GM18909 (cell line): ENCODE data around the gene GRIPAP1.

Source experiments
- ATAC-seq: cut with Tn5 transposase; IDR thresholded peaks from one replicate; pipeline ENCODE4 v1.9.1; 2021; ENCODE audit warnings: mild to moderate bottlenecking; ENCODE audit not compliant: unreplicated experiment, poor library complexity

GRIPAP1 gene, protein sequence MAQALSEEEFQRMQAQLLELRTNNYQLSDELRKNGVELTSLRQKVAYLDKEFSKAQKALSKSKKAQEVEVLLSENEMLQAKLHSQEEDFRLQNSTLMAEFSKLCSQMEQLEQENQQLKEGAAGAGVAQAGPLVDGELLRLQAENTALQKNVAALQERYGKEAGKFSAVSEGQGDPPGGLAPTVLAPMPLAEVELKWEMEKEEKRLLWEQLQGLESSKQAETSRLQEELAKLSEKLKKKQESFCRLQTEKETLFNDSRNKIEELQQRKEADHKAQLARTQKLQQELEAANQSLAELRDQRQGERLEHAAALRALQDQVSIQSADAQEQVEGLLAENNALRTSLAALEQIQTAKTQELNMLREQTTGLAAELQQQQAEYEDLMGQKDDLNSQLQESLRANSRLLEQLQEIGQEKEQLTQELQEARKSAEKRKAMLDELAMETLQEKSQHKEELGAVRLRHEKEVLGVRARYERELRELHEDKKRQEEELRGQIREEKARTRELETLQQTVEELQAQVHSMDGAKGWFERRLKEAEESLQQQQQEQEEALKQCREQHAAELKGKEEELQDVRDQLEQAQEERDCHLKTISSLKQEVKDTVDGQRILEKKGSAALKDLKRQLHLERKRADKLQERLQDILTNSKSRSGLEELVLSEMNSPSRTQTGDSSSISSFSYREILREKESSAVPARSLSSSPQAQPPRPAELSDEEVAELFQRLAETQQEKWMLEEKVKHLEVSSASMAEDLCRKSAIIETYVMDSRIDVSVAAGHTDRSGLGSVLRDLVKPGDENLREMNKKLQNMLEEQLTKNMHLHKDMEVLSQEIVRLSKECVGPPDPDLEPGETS

DNA sequence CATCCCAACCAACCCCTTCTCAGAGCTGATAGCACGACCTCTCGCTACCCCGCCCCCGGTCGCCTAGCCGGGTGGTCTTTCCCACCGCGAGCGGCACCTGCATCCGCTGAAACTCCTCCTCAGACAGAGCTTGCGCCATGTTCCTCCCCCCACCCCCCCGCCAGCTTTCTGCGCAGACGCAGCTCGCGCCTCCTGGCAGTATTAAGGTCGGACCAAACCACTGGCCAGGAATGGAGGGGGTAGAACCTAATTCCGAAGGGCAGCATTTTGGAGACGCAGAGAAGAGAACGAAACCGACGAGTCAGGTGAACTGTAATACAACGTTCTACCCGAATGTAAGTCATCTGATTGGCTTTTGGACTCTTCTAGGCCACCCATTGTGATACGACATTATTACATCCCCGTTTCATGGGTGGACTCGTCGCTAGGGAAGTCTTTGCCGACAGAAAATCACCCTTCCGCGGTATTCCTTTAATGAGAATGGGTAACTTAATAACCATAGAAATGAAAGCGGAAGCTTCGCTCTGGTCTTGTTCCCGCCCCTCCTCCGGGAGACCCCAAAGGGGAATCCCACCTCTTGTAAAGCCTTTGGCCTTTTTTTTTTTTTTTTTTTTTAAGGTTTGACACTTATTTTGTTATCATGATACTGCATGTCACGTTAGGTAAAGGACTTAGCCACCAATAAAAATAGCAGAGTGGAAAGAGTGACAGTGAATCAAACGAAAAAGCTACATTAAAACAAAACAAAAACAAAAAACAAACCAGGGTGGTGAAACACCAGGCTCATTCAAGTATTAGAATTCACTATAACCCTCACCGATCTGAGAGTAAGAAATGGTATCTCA is at the start of gene GRIPAP1:
Gene GRIPAP1, minus strand, starts transcription at position 174 of the 845 bp plus-strand sequence. Its CDS starts 35 bp downstream, at position 139.
- peak; percentile 80 for ATAC-seq

DNA sequence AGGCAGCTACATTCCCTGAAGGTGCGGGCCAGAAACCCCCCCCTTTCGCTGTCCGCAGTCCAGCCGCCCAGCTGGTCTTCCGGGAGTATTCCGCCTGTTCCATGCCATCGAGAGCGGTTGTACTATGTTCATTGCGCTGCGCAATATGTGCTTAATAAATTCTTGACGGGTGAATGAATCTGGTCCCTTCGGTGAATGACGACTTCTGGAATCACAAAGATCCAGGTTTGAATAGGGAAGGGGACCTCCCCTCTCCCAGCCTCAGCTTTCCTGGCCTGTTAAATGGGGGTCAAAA is 41.9 kb upstream of the GRIPAP1 start:
- no peak for ATAC-seq

DNA sequence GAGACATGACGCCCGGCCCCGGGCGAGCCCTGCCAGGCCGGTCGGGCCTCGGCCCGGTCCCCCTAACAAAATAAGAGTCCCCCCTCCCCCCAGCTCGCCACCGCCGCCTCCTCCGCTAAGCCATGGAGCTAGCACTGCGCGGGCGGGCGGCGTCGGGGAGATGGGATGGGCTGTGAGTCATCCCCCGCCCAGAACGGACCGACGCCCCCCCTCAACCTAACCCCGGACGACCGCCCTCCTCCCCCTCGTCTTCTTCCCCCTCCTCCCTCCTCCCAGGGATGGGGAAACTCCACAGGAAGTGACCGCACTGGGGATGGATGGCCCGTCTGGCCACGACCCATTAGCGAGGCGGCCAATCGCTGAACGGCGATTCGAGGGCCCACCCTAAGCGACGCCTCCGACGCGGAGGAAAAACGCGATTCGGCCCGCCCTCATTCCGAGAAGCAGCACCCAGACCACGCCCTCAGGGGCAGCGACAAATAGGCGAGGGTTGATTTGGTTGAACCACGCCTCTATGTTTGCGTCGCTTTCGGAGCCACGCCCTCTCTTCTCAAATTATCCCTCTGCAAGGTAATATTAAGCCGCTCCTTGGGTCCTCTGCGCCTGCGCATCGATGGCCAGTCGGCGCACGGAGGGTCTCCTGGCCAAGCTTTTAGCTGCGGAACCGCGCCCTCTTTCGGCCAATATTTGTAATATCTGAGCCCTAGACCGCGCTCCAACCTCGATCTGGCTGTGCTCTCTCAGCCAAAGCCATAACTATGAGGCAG is 41.3 kb upstream of the GRIPAP1 start, which contains the start of gene TFE3:
Gene TFE3, minus strand, starts transcription at position 138 of the 767 bp plus-strand sequence. Its CDS starts 131 bp downstream, at position 7.
- peak; percentile 87 for ATAC-seq

DNA sequence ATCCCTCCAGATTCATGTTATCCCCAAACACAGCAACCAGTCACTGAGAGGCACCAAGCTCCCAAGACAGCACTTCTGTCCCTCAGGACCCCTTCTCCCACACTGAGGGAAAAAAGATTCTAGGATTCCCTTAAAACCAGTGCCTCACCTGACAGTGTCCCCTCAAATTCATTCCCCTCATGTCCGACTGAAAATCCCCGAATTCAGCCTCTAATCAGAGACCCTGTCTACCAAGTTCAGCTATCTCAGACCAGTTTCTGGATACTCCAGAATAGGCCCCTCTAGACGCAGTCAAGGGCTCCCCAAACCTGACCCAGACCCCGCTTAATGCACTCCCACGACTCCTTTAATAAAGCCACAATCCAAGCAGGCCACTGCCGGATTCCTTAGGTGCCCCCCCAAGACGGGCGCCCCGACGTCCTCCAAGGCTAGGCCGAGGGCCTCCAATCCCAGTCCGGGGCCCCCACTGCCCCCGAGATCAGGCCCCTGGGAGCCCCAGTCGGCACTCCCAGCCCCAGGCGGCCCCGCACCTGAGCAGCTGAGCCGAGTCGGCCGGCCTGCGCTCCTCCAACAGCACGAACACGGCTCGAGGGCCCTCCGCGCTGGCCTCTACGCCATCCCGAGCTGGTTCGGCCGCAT is 40.6 kb upstream of the GRIPAP1 start:
- ATAC-seq, result peak; percentile 13

DNA sequence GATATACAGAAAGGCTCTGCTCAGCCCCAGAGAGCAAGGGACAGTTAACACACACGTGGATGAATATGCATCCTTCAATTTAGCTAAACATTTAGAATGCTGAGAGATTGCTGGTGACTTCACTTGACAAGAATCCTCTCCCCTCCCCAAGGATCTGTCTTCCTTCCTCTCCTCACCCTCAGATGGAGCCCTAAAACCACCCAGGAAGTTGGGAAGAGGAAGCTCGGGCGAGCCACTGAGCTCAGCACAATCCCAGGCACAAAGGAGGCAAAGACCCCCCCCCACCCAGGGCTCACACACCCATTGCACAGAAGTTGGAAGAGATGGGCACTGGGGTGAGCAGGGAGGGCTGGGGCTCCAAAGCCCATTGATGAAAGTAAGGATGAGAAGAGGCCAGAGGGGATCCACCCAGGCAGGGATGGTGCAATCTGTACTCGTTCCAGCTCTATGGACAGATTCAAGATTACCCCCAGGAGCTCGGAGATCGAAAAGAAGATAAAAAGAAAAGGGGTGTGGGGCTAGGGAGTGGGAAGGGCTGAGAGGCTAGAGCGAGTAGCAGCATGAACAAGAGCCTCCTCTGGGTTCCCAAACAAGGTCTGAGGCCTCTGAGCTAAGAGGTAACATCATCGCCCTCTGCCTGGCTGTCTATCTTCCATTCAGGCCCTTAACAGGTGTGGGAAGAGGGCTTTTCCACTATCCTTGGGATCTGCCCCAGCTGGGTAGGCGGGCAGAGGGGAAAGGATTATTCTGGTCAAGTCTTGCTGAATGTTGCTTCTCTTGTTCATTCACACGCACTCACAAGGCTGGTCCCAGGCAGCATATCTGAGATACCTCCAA is 39.9 kb upstream of the GRIPAP1 start:
- ATAC-seq, result no peak

DNA sequence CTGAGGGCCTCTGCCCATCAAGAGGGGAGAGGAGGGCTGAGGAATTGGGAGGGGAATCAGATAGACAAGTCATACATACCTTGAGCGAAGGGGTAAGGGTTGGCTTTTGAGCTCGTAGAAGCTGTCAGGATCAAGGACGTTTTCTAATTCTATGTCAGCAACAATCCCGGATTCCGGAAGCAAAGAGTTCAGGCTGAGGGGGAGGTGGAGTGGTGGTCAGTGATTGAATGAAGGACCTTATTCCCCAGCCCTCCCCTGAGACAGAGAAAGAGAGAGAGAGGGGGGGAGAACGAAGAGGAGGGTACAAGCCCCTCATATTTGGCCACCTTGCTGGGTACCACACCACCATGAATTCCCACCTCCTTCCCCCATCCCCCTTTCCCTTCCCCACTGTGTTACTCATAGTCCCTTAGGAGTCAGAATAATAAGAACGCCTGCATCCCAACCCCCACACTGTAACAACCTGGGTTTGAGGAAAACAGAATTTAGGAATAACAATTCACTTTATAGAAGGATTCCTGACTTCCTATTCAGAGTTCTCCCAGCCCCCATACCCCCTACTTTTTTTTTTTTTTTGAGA is 38.4 kb upstream of the GRIPAP1 start:
- ATAC-seq, result no peak

DNA sequence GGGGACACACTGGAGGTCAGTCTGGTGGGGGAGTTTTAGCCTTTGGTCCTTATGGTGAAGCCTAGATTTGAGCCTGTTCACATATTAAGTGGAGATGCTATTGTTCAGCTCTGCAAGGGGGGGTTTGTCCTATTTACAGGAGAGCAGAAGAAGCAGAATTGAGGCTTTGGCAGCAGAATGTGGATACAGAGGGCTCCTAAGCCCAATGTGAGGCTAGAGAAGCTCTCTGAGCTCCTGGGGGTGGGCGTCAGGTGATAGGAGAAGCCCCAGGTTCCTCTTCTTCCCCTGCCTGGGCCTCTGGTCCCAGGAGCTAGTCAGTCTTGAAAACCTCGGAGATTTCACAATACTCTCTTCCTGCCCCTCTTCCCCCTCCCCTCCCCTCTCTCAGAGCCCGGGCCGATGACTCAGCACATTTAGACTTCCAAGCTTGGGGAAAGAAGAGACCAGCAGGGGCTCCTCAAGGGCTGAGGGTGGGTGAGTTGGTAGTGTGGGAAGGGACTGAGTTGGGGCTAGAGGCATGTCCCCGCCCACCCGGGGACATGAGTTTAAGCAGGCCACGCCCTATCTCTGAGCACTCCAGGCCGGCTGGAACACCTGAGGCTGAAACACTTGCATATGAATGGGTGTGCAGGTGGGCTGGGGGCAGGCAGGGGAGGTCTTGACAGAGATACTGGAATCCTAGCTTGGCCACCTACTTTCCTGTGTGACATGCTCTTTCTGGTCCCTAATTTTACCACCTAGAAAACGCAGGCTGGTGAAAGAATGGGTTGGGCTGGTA is 37.7 kb upstream of the GRIPAP1 start:
- ATAC-seq, result no peak

DNA sequence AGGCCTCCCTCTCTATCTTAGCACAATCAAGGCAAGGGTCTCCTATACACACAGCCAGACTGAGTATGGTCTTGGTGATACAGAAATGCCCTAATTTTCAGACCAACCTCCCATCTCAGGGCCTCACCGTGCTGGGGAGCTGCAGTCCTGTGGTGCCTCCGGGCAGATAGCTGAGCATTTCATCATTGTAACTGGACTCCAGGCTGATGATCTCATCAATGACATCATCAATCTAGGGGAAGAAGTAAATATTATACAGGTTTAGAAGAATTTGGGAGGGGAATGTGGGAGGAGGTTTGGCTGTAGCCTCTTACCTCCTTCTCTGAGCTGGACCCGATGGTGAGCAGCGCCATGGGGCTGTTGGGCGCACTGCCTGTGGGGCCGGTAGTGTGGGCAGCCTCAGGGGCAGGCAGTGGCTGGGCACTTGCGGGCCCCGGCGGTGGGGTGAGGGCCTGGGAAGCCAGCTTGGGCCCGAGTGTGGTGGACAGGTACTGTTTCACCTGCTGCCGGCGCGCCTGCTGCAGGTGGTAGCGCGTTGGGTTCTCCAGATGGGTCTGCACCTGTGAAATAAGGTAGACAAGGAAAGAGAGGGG is 35.9 kb upstream of the GRIPAP1 start:
- ATAC-seq, result no peak

DNA sequence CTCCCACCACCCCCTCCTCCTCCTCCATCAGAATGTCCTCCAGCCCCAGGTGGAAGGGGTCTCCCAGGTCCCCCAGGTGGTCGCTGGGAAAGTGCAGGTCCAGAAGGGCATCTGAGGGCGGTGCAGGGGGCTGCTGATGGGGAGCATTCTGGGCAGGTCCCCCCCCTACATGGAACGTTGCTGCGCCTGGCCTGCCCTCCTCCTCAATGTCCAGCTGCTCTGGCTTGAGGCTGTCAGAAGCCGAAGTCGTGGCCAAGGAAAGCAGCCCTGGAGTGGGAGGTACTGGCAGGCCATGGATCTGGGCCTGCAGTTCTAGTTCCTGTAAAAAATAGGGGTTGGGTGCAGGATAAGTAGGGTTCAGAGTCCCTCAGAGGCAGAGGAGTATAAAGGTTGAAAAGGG is 28.2 kb upstream of the GRIPAP1 start:
- no peak for ATAC-seq

DNA sequence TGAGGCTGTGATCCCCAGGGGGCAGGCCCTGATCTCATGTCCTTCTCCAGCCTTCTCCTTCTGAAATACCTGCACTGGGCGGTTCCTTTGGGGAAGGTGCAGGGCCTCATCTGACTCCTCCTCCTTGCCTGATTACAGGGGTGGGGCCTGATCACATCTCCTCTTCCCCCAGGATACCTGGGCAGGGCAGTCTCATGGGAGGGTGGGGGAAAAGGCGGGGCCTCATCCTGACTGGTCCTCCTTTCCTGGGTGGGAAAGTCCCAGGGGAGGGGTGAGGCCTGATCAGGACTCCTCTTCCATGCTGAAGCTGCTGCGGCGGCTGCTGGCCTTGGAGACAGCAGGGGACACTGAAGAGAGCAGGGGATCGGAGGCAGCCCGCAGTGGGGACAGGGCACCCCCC is 27.8 kb upstream of the GRIPAP1 start:
- no peak for ATAC-seq

DNA sequence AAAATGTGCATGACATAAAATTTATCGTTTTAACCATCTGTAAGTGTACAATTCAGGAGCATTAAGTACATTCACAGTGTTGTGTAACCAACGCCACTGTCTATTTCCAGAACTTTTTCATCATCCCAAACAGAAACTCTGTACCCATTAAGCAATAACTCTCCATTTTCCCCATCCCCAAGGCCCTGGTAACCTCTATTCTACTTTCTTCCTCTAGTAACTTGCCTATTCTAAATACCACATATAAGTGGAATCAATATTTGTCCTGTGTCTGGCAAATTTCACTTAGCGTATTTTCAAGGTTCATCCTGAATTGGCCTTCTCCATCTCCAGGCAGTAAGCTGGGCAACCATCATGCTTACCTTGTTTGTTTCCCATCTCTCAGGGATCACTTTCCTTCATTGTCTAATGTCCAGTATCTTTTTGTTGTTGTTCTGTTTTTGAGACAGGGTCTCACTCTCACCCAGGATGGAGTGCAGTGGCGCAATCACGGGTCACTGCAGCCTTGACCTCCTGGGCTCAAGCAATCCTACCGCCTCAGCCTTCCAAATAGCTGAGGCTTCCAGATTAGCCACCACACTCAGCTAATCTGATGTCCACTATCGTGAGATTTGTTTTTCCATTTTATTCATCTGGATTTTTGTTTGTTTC is 17.7 kb upstream of the GRIPAP1 start:
- ATAC-seq, result no peak

DNA sequence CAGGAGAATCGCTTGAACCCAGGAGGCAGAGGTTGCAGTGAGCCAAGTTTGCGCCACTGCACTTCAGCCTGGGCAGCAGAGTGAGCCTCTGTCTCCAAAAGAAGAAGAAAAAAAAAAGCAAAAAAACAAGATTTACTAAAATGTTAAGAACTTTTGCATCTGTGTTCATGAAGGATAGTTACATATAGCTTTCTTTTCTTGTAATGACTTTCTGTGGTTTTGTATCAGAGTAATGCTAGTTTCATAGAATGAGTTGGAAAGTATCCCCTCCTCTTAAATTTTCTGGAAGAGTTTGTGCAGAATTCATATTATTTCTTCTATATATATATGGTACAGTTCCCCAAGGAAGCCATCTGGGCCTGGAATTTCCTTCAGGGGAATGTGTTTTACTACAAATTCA is 17.0 kb upstream of the GRIPAP1 start:
- no peak for ATAC-seq

DNA sequence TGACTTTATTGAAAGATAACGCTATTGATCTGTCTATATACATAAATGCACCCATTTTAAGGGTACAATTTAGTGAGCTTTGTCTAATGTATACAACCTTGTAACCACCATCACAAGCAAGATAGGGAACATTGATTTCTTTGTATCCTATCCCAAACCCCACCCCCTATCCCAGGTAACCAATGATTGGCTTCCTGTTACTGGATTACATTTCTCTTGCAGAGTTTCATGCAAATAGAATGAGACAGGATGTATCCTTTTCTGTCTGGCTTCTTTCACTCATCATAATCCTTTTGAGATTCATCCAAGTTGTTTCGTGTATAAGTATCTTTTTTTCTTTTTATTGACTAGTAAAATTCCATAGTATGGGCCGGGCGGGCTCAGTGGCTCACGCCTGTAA is 1.6 kb upstream of the GRIPAP1 start:
- no peak for ATAC-seq

DNA sequence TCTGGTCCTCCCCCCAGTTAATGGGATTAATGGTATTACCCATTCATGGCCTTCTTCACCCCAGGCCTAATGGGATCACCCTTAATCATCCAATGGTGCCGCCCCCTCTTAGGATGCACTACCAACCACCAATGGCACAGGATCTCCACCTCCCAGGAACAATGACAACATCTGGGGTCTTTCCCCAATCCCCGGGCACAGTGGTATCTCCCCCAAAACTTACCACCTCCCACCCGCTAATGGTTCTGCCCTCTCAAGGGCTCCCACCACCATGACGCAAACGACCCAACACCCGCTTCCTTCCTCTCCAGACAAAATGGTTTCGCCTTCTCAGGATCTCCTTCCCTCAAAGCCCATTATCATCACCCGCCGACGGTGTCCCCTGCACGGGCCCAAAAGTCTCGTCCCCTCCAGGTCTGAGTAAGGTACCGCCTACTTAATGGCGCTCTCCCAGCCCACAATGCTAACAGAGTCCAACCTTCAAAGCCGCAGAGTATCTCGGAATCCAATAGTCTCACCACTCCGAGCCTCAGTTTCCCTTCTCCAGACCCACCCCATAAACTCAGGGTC is 458 bp downstream of the GRIPAP1 start:
- peak; percentile 39 for ATAC-seq

DNA sequence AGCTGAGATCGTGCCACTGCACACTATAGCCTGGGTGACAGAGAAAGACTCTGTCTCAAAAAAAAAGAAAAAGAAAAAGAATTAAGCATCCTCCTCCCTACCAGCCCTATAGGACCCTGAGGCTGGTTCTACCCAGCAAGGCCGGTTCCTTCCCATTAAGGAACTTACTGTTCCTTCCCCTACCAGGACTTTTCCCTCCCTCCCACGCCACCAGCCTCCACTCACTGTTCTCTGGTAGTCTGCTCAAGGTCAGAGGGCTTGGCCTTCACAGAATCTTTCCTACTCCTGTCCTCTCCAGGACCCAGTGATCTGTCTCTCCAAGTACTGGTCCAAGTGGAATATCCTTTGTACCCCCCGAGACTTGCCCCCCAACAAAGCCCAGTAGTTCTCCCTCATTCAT is 1.4 kb downstream of the GRIPAP1 start:
- no peak for ATAC-seq

DNA sequence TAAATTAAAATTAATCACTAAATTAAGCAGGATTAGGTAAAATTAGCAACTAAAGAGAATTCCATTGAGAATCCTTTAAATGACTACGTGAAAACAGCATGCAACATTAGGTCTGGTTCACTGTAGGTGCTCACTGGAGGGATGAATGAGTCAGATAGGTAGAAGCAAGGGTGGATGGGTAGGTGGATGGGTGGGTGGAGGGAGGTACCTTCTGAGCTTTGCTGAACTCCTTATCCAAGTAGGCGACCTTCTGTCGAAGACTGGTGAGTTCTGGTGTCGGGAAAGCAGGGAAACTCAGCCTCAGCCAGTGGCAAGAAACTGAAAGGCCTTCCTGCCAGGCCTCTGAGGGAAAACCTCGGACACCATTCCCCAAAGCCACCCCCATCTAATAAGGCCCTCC is 3.0 kb downstream of the GRIPAP1 start:
- no peak for ATAC-seq
